GM12878 (cell line): ENCODE results near the gene CPT1C. TPM values are rescaled to one million over a fixed set of nuclear protein-coding genes. Genes with fewer than 3 reads are reported as not detected.

ENCODE experiments used
- ATAC-seq: fragments of 200-7000 bp; cut with Tn5 transposase; 3 replicates; pipeline ENCODE4 v1.9.1; 2020; ENCODE audit warnings: mild to moderate bottlenecking, moderate library complexity
- BruUV-seq: library from RNA; stranded (reverse); fragments of 400-500 nt; replicated peaks from 2 replicates; lab custom pipeline; 2021; lab: Mats Ljungman, UMichigan
- CTCF ChIA-PET: fragments of 300-600 bp; sonication (Branson Sonifier 250); formaldehyde crosslinking; extraction: SDS; loops from one replicate; lab custom pipeline; 2021; ENCODE audit warnings: inconsistent platforms; lab: Yijun Ruan, JAX
- POLR2A ChIA-PET: fragments of 350-600 bp; formaldehyde crosslinking; extraction: SDS; loops from one replicate; lab custom pipeline; 2021; ENCODE audit warnings: inconsistent platforms; lab: Charles Lee
- RAD21 ChIA-PET: fragments of 300-600 bp; sonication (Branson Sonifier 250); formaldehyde crosslinking; loops from one replicate; lab custom pipeline; 2023; ENCODE audit warnings: antibody characterized with exemption; ENCODE audit not compliant: unreplicated experiment; lab: Charles Lee
- SMC1A ChIA-PET: fragments of 300-600 bp; sonication (Branson Sonifier 250); formaldehyde crosslinking; loops from one replicate; lab custom pipeline; 2023; ENCODE audit not compliant: unreplicated experiment, uncharacterized antibody; lab: Charles Lee
- DNase-seq: peaks from one replicate; pipeline ENCODE4 v3.0.0-alpha.2; 2011; ENCODE audit warnings: low read depth, low spot score
- FAIRE-seq: peaks from 3 replicates; lab custom pipeline; 2011; peaks lifted over from hg19 to GRCh38; lab: Jason Lieb, UNC
- H2AFZ ChIP-seq: 2 replicates; pipeline ENCODE4 v1.6.0; 2011; ENCODE audit warnings: low read depth, low read length, control low read depth; ENCODE audit not compliant: control insufficient read depth
- H3K27ac ChIP-seq: 2 replicates; pipeline ENCODE4 v1.5.1; 2011; ENCODE audit warnings: control low read depth; ENCODE audit not compliant: control insufficient read depth, insufficient read depth
- H3K27me3 ChIP-seq, 2 experiments: replicated peaks in 1 of 2; 2 replicates each; pipeline versions ENCODE4 v1.6.0 to v1.6.1; 2011; ENCODE audit warnings: low read length in 1 of 2; ENCODE audit not compliant: control insufficient read depth in 2 of 2, insufficient read depth in 2 of 2
- H3K36me3 ChIP-seq, 2 experiments: 2 replicates each; pipeline ENCODE4 v1.5.1; 2011; ENCODE audit warnings: low read length in 1 of 2; ENCODE audit not compliant: control insufficient read depth in 2 of 2, insufficient read depth in 2 of 2
- H3K4me1 ChIP-seq: 2 replicates; pipeline ENCODE4 v1.6.1; 2011; ENCODE audit warnings: mild to moderate bottlenecking, low read length, moderate library complexity, mixed read lengths; ENCODE audit not compliant: control insufficient read depth, insufficient read depth
- H3K4me2 ChIP-seq: 2 replicates; pipeline ENCODE4 v1.6.0; 2011; ENCODE audit warnings: control low read depth; ENCODE audit not compliant: control insufficient read depth, insufficient read depth
- H3K4me3 ChIP-seq: fragments of 200-600 bp; sonication (generic); 2 replicates; pipeline ENCODE4 v1.5.1; 2016
- H3K79me2 ChIP-seq: 2 replicates; pipeline ENCODE4 v1.6.0; 2011; ENCODE audit warnings: low read length; ENCODE audit not compliant: control insufficient read depth, insufficient read depth
- H3K9ac ChIP-seq: 2 replicates; pipeline ENCODE4 v1.8.0; 2011; ENCODE audit warnings: low read length, control low read depth, mixed read lengths; ENCODE audit not compliant: control insufficient read depth, insufficient read depth
- H3K9me3 ChIP-seq: replicated peaks from 3 replicates; pipeline ENCODE4 v1.5.1; 2011; ENCODE audit warnings: mild to moderate bottlenecking, low read length; ENCODE audit not compliant: control insufficient read depth, insufficient read depth
- H4K20me1 ChIP-seq: 2 replicates; pipeline ENCODE4 v1.6.0; 2011; ENCODE audit not compliant: control insufficient read depth, insufficient read depth
- IKZF2 ChIP-seq, 2 experiments: fragments of 450-650 bp; IDR thresholded peaks; 2 replicates each; pipeline ENCODE4 v1.6.1; 2017; ENCODE audit warnings: mild to moderate bottlenecking in 2 of 2, moderate library complexity in 2 of 2
- MLLT1 ChIP-seq: fragments of 450-650 bp; IDR thresholded peaks from 2 replicates; pipeline ENCODE4 v1.6.1; 2016; ENCODE audit warnings: mild to moderate bottlenecking
- MTA2 ChIP-seq: fragments of 450-650 bp; IDR thresholded peaks from 2 replicates; pipeline ENCODE4 v1.6.1; 2016; ENCODE audit warnings: low read depth, mild to moderate bottlenecking, moderate library complexity
- PKNOX1 ChIP-seq: fragments of 450-650 bp; IDR thresholded peaks from 2 replicates; pipeline ENCODE4 v1.6.1; 2016; ENCODE audit warnings: mild to moderate bottlenecking
- SMARCA5 ChIP-seq: fragments of 450-650 bp; IDR thresholded peaks from 2 replicates; pipeline ENCODE4 v1.6.1; 2017; ENCODE audit warnings: mild to moderate bottlenecking
- SREBF2 ChIP-seq: IDR thresholded peaks from 2 replicates; pipeline ENCODE4 v1.6.1; 2012; ENCODE audit warnings: mild to moderate bottlenecking, low read length
- ZNF207 ChIP-seq: fragments of 450-650 bp; IDR thresholded peaks from 2 replicates; pipeline ENCODE4 v1.6.1; 2014; ENCODE audit warnings: antibody characterized with exemption, mild to moderate bottlenecking, borderline replicate concordance
- WGBS: methylation state at CpG from one replicate; pipeline ENCODE4 v1.1.6; 2016; ENCODE audit warnings: low lambda C conversion rate; ENCODE audit not compliant: insufficient replicate concordance, insufficient coverage; ENCODE audit errors: missing lambda C conversion rate; 5-methylcytosine and 5-hydroxymethylcytosine counted together
- in situ Hi-C: fragments of 300-500 bp; cut with MboI; formaldehyde crosslinking; loops from 9 replicates; pipeline ENCODE4 v1.14.3; 2018; ENCODE audit warnings: mixed read lengths
- intact Hi-C: fragments of 100-400 bp; cut with micrococcal nuclease; formaldehyde crosslinking; loops from one replicate; pipeline ENCODE4 v1.14.2; 2022; ENCODE audit not compliant: unreplicated experiment
- polyA plus RNA-seq, 11 experiments: library from polyadenylated mRNA; depleted of rRNA in 4 of 11; unstranded in 6 of 11; stranded (reverse) in 5 of 11; fragments of >200 nt; fragmentation: Nextera tagmentation in 4 of 11; fragmentation: Illumina TruSeq in 1 of 11; extraction: Ambion mirVana in 4 of 11; extraction: Trizol in 1 of 11; gene quantifications; 1 replicate in 1 of 11; 2 replicates in 10 of 11; pipeline versions ENCODE4 v1.2.1 to v1.2.3, GENCODE V29; 2011 to 2016; ENCODE audit warnings: inconsistent platforms in 2 of 11, missing spikeins in 2 of 11, low read depth in 1 of 11
- total RNA-seq, 4 experiments: library from RNA; depleted of rRNA in 3 of 4; stranded (reverse); fragments of >200 nt in 3 of 4; fragmentation: Illumina TruSeq in 1 of 4; extraction: Trizol in 1 of 4; gene quantifications; 2 replicates each; pipeline versions ENCODE4 v1.2.1 to v1.2.3, GENCODE V29; 2013 to 2021

The CPT1C gene
- total and polyA plus RNA-seq, 10 of the 15 experiments (the other 5 are each of a cell fraction or from before 2014, with no cell fraction given): 0.04 to 0.56 (median 0.21) TPM; not detected in 3

GRCh38 chr19:49658139-49658517 lies 32.8 kb upstream of the CPT1C start:
- H3K27me3 ChIP-seq: no peaks in the 10 kb centered on the region
- ChIA-PET SMC1A (no interaction called here), POLR2A (no interaction called here), RAD21 (no interaction called here), CTCF (interaction anchor here (0.5 kb wide), 1 partner anchor 18 kb away, joined by 3 read pairs; no protein-coding TSS in a partner anchor)
- H3K9ac ChIP-seq: no peak overlapping the region
- no peak for DNase-seq
- intact Hi-C loops: no loop called here
- H3K4me1 ChIP-seq: peaks cover 6% of the 10 kb centered on the region
- no peak for TF ChIP-seq SMARCA5
- TF ChIP-seq ZNF207: no peak
- TF ChIP-seq SREBF2: no peak
- no peak for TF ChIP-seq MLLT1
- no peak for TF ChIP-seq MTA2
- TF ChIP-seq PKNOX1: no peak
- no peak for TF ChIP-seq IKZF2 (IDR thresholded peaks at IDR 0.05)
- 90% methylated on average over 14 of the region's 15 CpGs for WGBS
- no peak for FAIRE-seq
- H3K36me3 ChIP-seq: peaks cover 12 to 49% of the 10 kb centered on the region in 2 experiments
- no peak overlapping the region for H2AFZ ChIP-seq
- H3K9me3 ChIP-seq: no peaks in the 10 kb centered on the region
- H3K79me2 ChIP-seq: peaks cover 4% of the 10 kb centered on the region
- H4K20me1 ChIP-seq: no peaks in the 10 kb centered on the region; the same call in none of the 2 replicates
- no peak overlapping the region for H3K4me3 ChIP-seq
- BruUV-seq: TSS peak; percentile 56
- no peak for ATAC-seq
- in situ Hi-C loops: no loop called here
- no peak overlapping the region for H3K27ac ChIP-seq
- no peak overlapping the region for H3K4me2 ChIP-seq
